ENCODE results near the gene NAA11.

The NAA11 gene

GRCh38 chr4:79325864-79326328, at the start of gene NAA11:
Gene NAA11 (minus strand): TSS chr4:79326061. CDS start chr4:79325877, 184 bp downstream.
- no peak for DNase-seq

- no peak for DNase-seq
These were observed 44.2 kb upstream of the NAA11 start for GRCh38 chr4:79370026-79370425.

GRCh38 chr4:79367096-79367495, 41.2 kb upstream of the NAA11 start:
- no peak for DNase-seq

- no peak for DNase-seq
These were observed 40.6 kb upstream of the NAA11 start for GRCh38 chr4:79366422-79366821.

- DNase-seq = peak; percentile 52
These were observed 38.2 kb upstream of the NAA11 start for GRCh38 chr4:79364061-79364460.

GRCh38 chr4:79362626-79363025, 36.8 kb upstream of the NAA11 start:
- no peak for DNase-seq

- no peak for DNase-seq
These were observed 34.1 kb upstream of the NAA11 start for GRCh38 chr4:79360006-79360405.

- no peak for DNase-seq
These were observed 32.6 kb upstream of the NAA11 start for GRCh38 chr4:79358438-79358837.

GRCh38 chr4:79357365-79357764, 31.5 kb upstream of the NAA11 start:
- no peak for DNase-seq

GRCh38 chr4:79353075-79353474, 27.2 kb upstream of the NAA11 start:
- no peak for DNase-seq

GRCh38 chr4:79348405-79348804, 22.5 kb upstream of the NAA11 start:
- DNase-seq = no peak

- no peak for DNase-seq
These were observed 16.2 kb upstream of the NAA11 start for GRCh38 chr4:79341893-79342653.

- DNase-seq = no peak
These were observed 14.7 kb upstream of the NAA11 start for GRCh38 chr4:79340568-79340967.

GRCh38 chr4:79338148-79338547, 12.3 kb upstream of the NAA11 start:
- peak; percentile 55 for DNase-seq

GRCh38 chr4:79334783-79335182, 8.9 kb upstream of the NAA11 start:
- no peak for DNase-seq

GRCh38 chr4:79334341-79334740, 8.5 kb upstream of the NAA11 start:
- DNase-seq = no peak

GRCh38 chr4:79331126-79331876, 5.4 kb upstream of the NAA11 start:
- DNase-seq = no peak

GRCh38 chr4:79330720-79331119, 4.9 kb upstream of the NAA11 start:
- DNase-seq = no peak

- DNase-seq = no peak
These were observed 425 bp downstream of the NAA11 start for GRCh38 chr4:79325436-79325835.

- no peak for DNase-seq
These were observed 5.9 kb downstream of the NAA11 start for GRCh38 chr4:79319975-79320374.

- no peak for DNase-seq
These were observed 8.2 kb downstream of the NAA11 start for GRCh38 chr4:79317711-79318110.

- no peak for DNase-seq
These were observed 10.0 kb downstream of the NAA11 start for GRCh38 chr4:79315891-79316290.

GRCh38 chr4:79311279-79311678, 14.6 kb downstream of the NAA11 start:
- DNase-seq = no peak

GRCh38 chr4:79308971-79309370, 16.9 kb downstream of the NAA11 start:
- no peak for DNase-seq

Measured in eye (tissue), 1 donor.